GM19043 (cell line): ENCODE measurements around the gene LARP6.
"Not testable (repeated sequence)": the region's sequence is repeated elsewhere in the genome, so short reads cannot be mapped to it uniquely, and the experiment has no call there.

Experiments used
- ATAC-seq: cut with Tn5 transposase; IDR thresholded peaks from one replicate; pipeline ENCODE4 v1.9.1; 2021; ENCODE audit warnings: low read depth; ENCODE audit not compliant: unreplicated experiment

Gene LARP6

GRCh38 chr15:70859322-70859908 lies 5.5 kb upstream of the LARP6 start:
- no peak for ATAC-seq

- ATAC-seq: not testable (repeated sequence)
These were observed 4.8 kb upstream of the LARP6 start for GRCh38 chr15:70858614-70859321.

GRCh38 chr15:70857562-70858285 lies 3.8 kb upstream of the LARP6 start:
- ATAC-seq: no peak

- no peak for ATAC-seq
These were observed 3.1 kb upstream of the LARP6 start for GRCh38 chr15:70856884-70857561.

DNA sequence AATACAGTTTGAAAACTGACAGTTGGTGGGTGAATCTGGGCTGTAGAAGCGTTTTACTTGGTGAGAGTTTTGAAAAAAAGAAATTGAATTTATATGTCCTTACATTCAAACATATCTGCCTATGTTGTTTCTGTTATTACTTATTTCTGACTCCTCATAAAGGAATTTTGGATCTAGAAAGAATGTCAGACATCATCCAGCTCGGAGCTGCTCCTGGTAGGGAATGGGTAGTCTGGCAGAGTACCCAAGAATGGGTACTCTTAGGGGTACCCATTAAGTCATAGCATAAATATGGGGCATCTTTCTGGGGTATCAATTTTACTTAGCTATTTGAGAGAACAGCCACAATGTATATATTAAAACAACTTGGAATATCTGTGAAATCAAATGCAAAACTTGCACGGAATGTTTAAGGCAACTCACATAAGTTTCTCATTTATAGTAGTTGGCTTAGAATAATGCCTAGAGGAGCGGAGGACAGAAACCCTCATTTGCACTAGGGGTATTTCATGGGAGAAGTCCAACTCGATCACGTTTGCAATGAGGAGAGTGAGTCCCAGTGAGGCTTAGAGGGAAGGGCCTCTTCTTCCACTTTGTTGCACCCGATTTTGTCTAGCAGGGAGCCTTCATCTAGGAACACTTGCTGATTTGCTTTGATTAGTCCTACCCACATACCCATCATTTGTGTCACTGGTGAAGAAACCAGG lies 2.4 kb upstream of the LARP6 start:
- no peak for ATAC-seq

GRCh38 chr15:70855764-70856163 lies 1.8 kb upstream of the LARP6 start:
- no peak for ATAC-seq

- no peak for ATAC-seq
These were observed 664 bp upstream of the LARP6 start for GRCh38 chr15:70854666-70854976.

DNA sequence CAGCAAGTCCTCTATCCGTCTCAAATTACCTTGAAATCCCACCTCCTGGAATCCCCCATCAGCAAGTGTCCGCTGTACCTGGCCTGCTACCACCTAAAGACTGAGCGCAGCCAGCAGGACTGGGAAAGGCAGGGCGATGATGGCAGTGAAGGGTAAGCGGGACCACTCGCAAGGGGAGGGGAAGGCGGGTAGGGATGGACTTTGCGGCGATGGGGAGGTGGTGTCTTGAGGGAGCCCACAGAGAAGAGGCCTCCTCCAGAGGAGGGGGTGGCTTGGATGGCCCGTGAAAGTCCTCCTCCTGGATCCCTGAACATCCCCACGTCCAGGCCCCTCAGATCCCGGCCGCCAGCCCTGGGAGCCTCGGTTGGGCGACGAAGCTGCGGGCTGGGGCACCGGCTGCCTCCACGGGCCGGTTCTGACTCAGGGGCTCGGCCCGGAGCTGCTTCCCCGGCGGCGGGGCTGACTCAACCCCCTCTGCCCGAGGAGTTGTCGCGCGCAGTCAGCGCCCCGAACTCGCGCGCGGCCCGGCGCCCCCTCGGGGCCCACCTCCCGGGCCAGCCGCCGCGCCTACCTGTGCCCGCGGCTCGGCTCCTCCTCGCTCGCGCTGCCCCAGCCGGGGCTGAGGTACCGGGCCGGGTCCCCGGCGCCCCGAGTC lies 512 bp downstream of the LARP6 start:
- no peak for ATAC-seq

GRCh38 chr15:70852501-70853317 lies 1.2 kb downstream of the LARP6 start:
- no peak for ATAC-seq

DNA sequence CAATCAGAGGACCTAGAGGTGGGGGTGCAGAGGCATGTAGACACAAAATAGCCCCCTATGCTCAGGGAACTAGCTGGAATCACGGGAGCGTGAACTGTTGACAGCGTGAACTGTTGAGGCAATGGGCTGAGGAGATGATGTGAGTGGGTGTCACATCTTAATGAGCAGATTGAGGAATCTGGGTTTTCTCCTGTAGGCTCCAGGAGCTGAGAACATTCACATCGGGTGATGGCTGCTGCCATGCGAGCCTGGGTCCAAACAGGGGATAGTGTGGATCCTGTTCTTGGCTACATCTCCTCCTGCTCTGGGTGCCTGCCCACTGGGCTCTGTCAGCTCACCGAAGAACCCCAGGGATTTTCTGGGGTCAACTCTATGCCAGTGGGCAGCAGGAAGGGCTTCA lies 2.1 kb downstream of the LARP6 start:
- ATAC-seq: no peak

GRCh38 chr15:70845602-70846360 lies 8.2 kb downstream of the LARP6 start:
- ATAC-seq: no peak

DNA sequence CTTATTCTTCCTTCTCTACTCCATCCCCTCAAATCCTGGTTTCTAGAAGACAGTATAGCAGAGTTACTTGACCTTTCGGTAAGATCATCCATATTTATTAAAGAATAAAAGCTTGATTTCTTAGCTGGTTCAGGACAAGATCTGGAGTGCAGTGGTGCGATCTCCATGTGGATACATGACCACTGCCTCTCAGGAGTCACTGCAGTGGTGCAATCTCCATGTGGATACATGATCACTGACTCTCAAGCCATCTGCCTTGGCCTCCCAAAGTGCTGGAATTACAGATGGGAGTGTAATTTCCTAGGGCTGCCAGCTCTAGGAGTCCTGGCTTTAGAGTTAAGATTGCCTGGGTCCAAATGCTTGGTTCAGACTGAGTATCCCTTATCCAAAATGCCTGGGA lies 16.5 kb downstream of the LARP6 start:
- no peak for ATAC-seq

- ATAC-seq: no peak
These were observed 18.1 kb downstream of the LARP6 start for GRCh38 chr15:70835841-70836240.

GRCh38 chr15:70835415-70835814 lies 18.5 kb downstream of the LARP6 start:
- no peak for ATAC-seq

DNA sequence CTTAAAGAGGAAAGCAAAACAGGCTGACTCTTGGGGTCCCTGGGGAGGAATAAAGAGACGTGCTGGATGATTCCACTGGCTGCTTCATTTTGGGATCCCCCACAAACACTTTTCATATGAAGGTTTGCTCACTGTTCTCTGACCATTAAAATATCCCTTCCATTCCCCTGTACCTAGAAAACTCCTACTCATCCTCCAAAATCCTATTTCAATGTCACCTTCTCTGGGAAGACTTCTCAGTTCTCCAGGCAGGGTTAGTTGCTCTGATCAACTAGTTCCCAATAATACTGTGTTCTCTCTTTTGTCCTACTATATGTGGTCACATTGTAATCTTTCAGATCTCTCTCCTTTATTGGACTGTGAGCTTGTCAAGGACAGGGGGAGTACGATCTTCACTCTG lies 19.0 kb downstream of the LARP6 start:
- no peak for ATAC-seq

- no peak for ATAC-seq
These were observed 19.8 kb downstream of the LARP6 start for GRCh38 chr15:70833861-70834765.

GRCh38 chr15:70833422-70833821 lies 20.5 kb downstream of the LARP6 start:
- no peak for ATAC-seq

GRCh38 chr15:70832176-70832575 lies 21.8 kb downstream of the LARP6 start:
- no peak for ATAC-seq
